Measurements from ENCODE around the gene ABCA5. TPM values are rescaled to one million over a fixed set of nuclear protein-coding genes. Genes with fewer than 3 reads are reported as not detected.

Gene ABCA5
- total and polyA plus RNA-seq, 2 donors (not counting 3 experiments of a cell fraction or from before 2014, with no cell fraction given), result 9.3 to 23.2 TPM

GRCh38 chr17:69339937-69340336, 13.0 kb upstream of the ABCA5 start:
- ChIA-PET CTCF (interaction anchor here (0.9 to 1.3 kb wide), 3 partner anchors 13 to 1290 kb away, joined by 3 to 5 read pairs (median 4); partner anchors contain the start of gene ABCA5), POLR2A (no interaction called here)
- dilution Hi-C loops (cut with MboI; ENCODE audit: extremely low pct_ligation_motif_present, low sequenced_read_pairs), result no loop called here

More at GRCh38 chr17:69339937-69340336, 13.0 kb upstream of the ABCA5 start:
- H3K79me2 ChIP-seq (ENCODE audit: control insufficient read depth, insufficient read depth, low read length), result no peaks in the 10 kb centered on the region
- no peaks in the 10 kb centered on the region for H4K20me1 ChIP-seq (replicated peaks; ENCODE audit: control insufficient read depth, extremely low read depth, insufficient read depth, low read length)
- H3K9me3 ChIP-seq (replicated peaks; ENCODE audit: control insufficient read depth, insufficient read depth, low read length), result no peaks in the 10 kb centered on the region
- H3K4me1 ChIP-seq (ENCODE audit: control insufficient read depth, extremely low read depth, insufficient read depth, low read length), result no peaks in the 10 kb centered on the region
- no peak overlapping the region for H2AFZ ChIP-seq (ENCODE audit: low read depth, low read length)
- DNase-seq (ENCODE audit: low read depth, low spot score) (no peak), FAIRE-seq (no peak)
- no peaks in the 10 kb centered on the region for H3K9me1 ChIP-seq (replicated peaks; ENCODE audit: control insufficient read depth, extremely low read depth, insufficient read depth, low read length)
- H3K4me2 ChIP-seq (ENCODE audit: insufficient read depth, low read length), result no peak overlapping the region
- H3K4me3 ChIP-seq (replicated peaks in 1 of 3; ENCODE audit: insufficient read depth in 1 of 3, low read depth in 1 of 3, low read length in 3 of 3), result no peak overlapping the region
- no TSS peak for BruUV-seq (replicated peaks)
- intact Hi-C loops (cut with micrococcal nuclease), result loop anchor here (2.0 kb wide), 1 partner anchor 55 kb away; no protein-coding TSS in a partner anchor
- no peaks in the 10 kb centered on the region for H3K27me3 ChIP-seq (ENCODE audit: control insufficient read depth in 2 of 2, insufficient read depth in 2 of 2, low read length in 2 of 2)
- TF ChIP-seq, protein P1, sequence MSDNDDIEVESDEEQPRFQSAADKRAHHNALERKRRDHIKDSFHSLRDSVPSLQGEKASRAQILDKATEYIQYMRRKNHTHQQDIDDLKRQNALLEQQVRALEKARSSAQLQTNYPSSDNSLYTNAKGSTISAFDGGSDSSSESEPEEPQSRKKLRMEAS (IDR thresholded peaks at IDR 0.05; ENCODE audit: insufficient read depth, insufficient read length), result no peak
- TF ChIP-seq FOS (IDR thresholded peaks at IDR 0.05; ENCODE audit: borderline replicate concordance, insufficient read depth, low read length), result no peak
- no peak for TF ChIP-seq POLR2AphosphoS5 (IDR thresholded peaks at IDR 0.05; ENCODE audit: insufficient read depth, low read depth, low read length)
- TF ChIP-seq JUN (IDR thresholded peaks at IDR 0.05; ENCODE audit: borderline replicate concordance, insufficient read depth, insufficient read length, low read depth), result no peak
- TF ChIP-seq, protein P2, sequence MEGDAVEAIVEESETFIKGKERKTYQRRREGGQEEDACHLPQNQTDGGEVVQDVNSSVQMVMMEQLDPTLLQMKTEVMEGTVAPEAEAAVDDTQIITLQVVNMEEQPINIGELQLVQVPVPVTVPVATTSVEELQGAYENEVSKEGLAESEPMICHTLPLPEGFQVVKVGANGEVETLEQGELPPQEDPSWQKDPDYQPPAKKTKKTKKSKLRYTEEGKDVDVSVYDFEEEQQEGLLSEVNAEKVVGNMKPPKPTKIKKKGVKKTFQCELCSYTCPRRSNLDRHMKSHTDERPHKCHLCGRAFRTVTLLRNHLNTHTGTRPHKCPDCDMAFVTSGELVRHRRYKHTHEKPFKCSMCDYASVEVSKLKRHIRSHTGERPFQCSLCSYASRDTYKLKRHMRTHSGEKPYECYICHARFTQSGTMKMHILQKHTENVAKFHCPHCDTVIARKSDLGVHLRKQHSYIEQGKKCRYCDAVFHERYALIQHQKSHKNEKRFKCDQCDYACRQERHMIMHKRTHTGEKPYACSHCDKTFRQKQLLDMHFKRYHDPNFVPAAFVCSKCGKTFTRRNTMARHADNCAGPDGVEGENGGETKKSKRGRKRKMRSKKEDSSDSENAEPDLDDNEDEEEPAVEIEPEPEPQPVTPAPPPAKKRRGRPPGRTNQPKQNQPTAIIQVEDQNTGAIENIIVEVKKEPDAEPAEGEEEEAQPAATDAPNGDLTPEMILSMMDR (IDR thresholded peaks at IDR 0.05; ENCODE audit: extremely low read depth in 1 of 2, insufficient read depth in 1 of 2, low read depth in 1 of 2, low read length in 2 of 2), result no peak
- no peak for TF ChIP-seq POLR2A (IDR thresholded peaks at IDR 0.05; ENCODE audit: low read depth, low read length)
- TF ChIP-seq EZH2 (IDR thresholded peaks at IDR 0.05; ENCODE audit: borderline replicate concordance, low read depth, low read length, severe bottlenecking), result no peak
- no peak for TF ChIP-seq GATA2 (IDR thresholded peaks at IDR 0.05; ENCODE audit: insufficient read depth, insufficient read length, low read depth, low read length)
- no peak for TF ChIP-seq MYC (IDR thresholded peaks at IDR 0.05; ENCODE audit: low read depth, low read length)
- H3K9ac ChIP-seq (replicated peaks; ENCODE audit: extremely low read depth, insufficient read depth, low read length), result no peak overlapping the region
- H3K36me3 ChIP-seq (ENCODE audit: control insufficient read depth in 2 of 2, extremely low read depth in 1 of 2, insufficient read depth in 2 of 2, low read length in 2 of 2), result no peaks in the 10 kb centered on the region
- H3K27ac ChIP-seq (ENCODE audit: insufficient read depth, low read depth, low read length), result no peak overlapping the region
